Measurements from ENCODE around the gene MAGI3. TPM values are rescaled to one million over a fixed set of nuclear protein-coding genes. Genes with fewer than 3 reads are reported as not detected.

MAGI3 gene
- total and polyA plus RNA-seq, 11 donors = 2.1 to 10.0 (median 8.1) TPM

DNA sequence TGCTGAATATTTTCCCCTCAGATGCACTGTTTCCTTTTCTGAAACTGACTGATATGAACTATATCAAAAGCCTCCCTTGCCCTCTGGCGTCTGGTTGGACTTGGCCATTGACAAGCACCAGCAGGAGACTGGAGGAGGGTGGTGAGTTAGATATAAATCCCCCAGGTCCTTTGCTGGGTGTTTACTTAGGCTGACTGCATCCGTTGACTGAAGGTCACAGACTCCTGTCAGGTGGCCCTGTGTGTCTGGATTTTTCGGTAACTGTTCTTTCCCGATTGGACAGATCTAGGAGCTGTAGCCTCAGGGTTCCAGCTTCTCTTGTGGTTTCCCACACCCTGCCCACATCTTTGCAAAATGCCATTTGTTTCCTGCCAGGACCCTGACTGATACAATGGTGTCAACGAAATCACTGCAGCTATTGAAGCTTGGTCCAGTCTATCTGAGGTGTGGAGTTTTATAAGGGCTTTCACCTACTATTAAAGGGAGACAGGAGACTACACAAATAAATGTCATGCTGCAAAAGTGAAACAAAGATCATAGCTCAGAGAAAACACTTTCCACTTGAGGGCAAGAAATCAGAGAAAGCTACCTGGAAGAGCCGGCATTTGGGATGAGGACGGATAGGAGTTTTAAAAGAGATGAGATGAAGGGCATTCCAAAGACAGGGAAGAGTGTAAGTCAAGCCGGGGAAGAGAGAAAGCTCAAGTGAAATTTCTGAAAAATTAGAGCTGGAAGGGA is 1.5 kb upstream of the MAGI3 start:
- peaks cover 0 to 5% (median 0%) of the 10 kb centered on the region in 9 donors for H3K27me3 ChIP-seq
- peaks cover 0 to 4% (median 0%) of the 10 kb centered on the region in 12 donors for H3K9me3 ChIP-seq
- 22 to 26% (median 25%) methylated on average over 8 of the region's 8 CpGs for WGBS, 4 donors
- H3K27ac ChIP-seq = peak overlapping the region; percentile 7 to 93 (median 87)
- H3K4me1 ChIP-seq = peaks cover 0 to 39% (median 18%) of the 10 kb centered on the region in 12 donors
- intact Hi-C loops (cut with DNase I) = loop anchor here in 5 of 10 donors (2.0 to 10.0 kb wide), 5 partner anchors 164 to 248 kb away; no protein-coding TSS in a partner anchor
- H3K4me3 ChIP-seq = peak overlapping the region; percentile 51 to 98 (median 90)
- DNase-seq (peak in 3 of 5 donors; percentile 27 to 31 (median 28)), ATAC-seq (peak in 1 of 4 donors; percentile 5)
- TF ChIP-seq, protein P1, sequence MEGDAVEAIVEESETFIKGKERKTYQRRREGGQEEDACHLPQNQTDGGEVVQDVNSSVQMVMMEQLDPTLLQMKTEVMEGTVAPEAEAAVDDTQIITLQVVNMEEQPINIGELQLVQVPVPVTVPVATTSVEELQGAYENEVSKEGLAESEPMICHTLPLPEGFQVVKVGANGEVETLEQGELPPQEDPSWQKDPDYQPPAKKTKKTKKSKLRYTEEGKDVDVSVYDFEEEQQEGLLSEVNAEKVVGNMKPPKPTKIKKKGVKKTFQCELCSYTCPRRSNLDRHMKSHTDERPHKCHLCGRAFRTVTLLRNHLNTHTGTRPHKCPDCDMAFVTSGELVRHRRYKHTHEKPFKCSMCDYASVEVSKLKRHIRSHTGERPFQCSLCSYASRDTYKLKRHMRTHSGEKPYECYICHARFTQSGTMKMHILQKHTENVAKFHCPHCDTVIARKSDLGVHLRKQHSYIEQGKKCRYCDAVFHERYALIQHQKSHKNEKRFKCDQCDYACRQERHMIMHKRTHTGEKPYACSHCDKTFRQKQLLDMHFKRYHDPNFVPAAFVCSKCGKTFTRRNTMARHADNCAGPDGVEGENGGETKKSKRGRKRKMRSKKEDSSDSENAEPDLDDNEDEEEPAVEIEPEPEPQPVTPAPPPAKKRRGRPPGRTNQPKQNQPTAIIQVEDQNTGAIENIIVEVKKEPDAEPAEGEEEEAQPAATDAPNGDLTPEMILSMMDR (IDR thresholded peaks at IDR 0.05) = peak in 3 of 12 donors; percentile 10 to 30 (median 17)
- TF ChIP-seq POLR2A (IDR thresholded peaks at IDR 0.05) = no peak
- H3K36me3 ChIP-seq = no peaks in the 10 kb centered on the region

DNA sequence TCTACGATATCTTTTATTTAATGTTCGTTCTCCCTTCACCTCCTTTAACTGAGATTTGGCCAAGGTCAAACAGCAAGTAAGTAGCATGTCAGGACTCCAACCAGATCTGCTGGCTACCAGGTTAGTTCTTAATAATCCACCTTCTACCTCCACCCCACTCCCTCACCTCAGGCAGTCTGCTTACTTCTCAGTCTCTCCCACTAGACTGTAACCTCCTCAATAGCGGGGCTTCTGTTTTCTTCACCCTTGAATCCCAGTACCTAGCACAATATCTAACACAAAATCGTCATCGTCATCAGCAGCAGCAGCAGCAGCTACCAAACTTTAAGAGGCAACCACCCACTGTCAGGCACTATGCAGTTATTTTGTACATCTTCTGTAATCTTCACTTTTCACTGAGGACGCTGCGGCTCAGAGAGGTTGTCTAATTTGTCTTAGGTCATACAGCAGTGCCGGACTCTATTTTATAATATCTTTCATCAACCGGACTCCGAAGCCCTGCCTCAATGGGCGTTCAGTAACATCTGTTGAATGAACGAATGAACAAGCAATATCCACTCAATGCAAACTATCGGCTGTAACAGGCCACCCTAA is 859 bp upstream of the MAGI3 start:
- H3K4me1 ChIP-seq = peaks cover 0 to 39% (median 20%) of the 10 kb centered on the region in 12 donors
- no peak for DNase-seq
- intact Hi-C loops (cut with DNase I) = loop anchor here in 5 of 10 donors (2.0 to 10.0 kb wide), 5 partner anchors 165 to 249 kb away; no protein-coding TSS in a partner anchor
- no peaks in the 10 kb centered on the region for H3K36me3 ChIP-seq
- H3K27me3 ChIP-seq = peaks cover 0 to 5% (median 0%) of the 10 kb centered on the region in 9 donors
- H3K4me3 ChIP-seq = peak overlapping the region; percentile 51 to 98 (median 90)
- TF ChIP-seq POLR2A (IDR thresholded peaks at IDR 0.05) = no peak
- TF ChIP-seq, protein P1 (IDR thresholded peaks at IDR 0.05) = no peak
- peak overlapping the region; percentile 7 to 93 (median 87) for H3K27ac ChIP-seq
- 4 to 7% (median 5%) methylated on average over 13 of the region's 13 CpGs for WGBS, 4 donors
- ATAC-seq = peak in 1 of 4 donors; percentile 0
- peaks cover 0 to 4% (median 0%) of the 10 kb centered on the region in 12 donors for H3K9me3 ChIP-seq

DNA sequence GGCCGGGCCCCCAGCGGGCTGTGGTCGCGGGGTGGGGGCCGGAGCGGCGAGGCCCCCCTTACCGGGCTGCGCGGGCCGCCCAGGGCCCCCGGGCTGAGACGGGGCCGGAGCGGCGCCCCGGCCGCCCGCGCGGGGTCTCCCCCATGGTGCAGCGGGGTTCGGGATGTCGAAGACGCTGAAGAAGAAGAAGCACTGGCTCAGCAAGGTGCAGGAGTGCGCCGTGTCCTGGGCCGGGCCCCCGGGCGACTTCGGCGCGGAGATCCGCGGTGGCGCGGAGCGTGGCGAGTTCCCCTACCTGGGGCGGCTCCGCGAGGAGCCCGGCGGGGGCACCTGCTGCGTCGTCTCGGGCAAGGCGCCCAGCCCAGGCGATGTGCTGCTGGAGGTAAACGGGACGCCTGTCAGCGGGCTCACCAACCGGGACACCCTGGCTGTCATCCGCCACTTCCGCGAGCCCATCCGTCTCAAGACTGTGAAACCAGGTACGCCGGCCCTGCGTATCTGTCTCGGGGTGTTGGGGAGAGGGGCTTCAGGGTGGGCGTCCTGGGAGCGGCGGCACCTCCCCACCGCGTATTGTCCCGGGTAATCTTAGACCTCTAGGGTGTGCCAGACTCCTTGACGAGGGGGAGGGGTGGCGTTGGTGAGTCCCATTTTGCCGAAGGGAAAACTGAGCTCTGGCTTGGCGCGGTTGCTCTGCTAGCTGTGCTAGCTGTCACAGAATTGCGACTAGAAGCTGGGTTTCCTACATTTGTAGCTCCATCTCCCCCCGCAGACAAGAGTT is 745 bp downstream of the MAGI3 start:
- peaks cover 0 to 5% (median 0%) of the 10 kb centered on the region in 9 donors for H3K27me3 ChIP-seq
- ATAC-seq (peak in 2 of 4 donors; percentile 0 to 3), DNase-seq (peak; percentile 37 to 76 (median 48))
- H3K9me3 ChIP-seq = peaks cover 0 to 4% (median 0%) of the 10 kb centered on the region in 12 donors
- peak overlapping the region; percentile 12 to 93 (median 88) for H3K27ac ChIP-seq
- intact Hi-C loops (cut with DNase I) = loop anchor here in 4 of 10 donors (5.0 to 10.0 kb wide), 4 partner anchors 246 to 286 kb away; no protein-coding TSS in a partner anchor
- peaks cover 0 to 39% (median 21%) of the 10 kb centered on the region in 12 donors for H3K4me1 ChIP-seq
- TF ChIP-seq, protein P1 (IDR thresholded peaks at IDR 0.05) = peak in 2 of 12 donors; percentile 6 to 9
- no peak for TF ChIP-seq POLR2A (IDR thresholded peaks at IDR 0.05)
- H3K36me3 ChIP-seq = no peaks in the 10 kb centered on the region
- WGBS, 4 donors = 0 to 2% (median 1%) methylated on average over 16 to 74 of the region's 74 CpGs
- peak overlapping the region; percentile 78 to 98 (median 91) for H3K4me3 ChIP-seq
